Fibroblast of skin of abdomen (primary cell): Measurements from ENCODE around the gene RBM41.

Source experiments
- DNase-seq: peaks from one replicate; pipeline ENCODE4 v3.0.0-alpha.2; 2013

The RBM41 gene

GRCh38 chrX:107025545-107025944 lies 93.1 kb downstream of the RBM41 start:
- DNase-seq: peak; percentile 19

- DNase-seq: no peak
These were observed 103.7 kb downstream of the RBM41 start for GRCh38 chrX:107014936-107015335.
